Subcutaneous adipose tissue (tissue), 4 donors: Measurements from ENCODE around the gene LEFTY2. TPM values are rescaled to one million over a fixed set of nuclear protein-coding genes. Genes with fewer than 3 reads are reported as not detected.

ENCODE experiments used
- total RNA-seq, 4 donors: library from RNA; depleted of rRNA; stranded (reverse); fragments of >200 nt; gene quantifications; one replicate each; pipeline ENCODE4 v1.1.0, GENCODE V29; 2016
- TF ChIP-seq, protein P1 (sequence below): fragments of 450-650 bp; IDR thresholded peaks from one replicate; pipeline ENCODE4 v1.5.1; 2016; ENCODE audit warnings: low read depth, mild to moderate bottlenecking, control low read depth, antibody characterized with exemption, moderate library complexity

The LEFTY2 gene, protein sequence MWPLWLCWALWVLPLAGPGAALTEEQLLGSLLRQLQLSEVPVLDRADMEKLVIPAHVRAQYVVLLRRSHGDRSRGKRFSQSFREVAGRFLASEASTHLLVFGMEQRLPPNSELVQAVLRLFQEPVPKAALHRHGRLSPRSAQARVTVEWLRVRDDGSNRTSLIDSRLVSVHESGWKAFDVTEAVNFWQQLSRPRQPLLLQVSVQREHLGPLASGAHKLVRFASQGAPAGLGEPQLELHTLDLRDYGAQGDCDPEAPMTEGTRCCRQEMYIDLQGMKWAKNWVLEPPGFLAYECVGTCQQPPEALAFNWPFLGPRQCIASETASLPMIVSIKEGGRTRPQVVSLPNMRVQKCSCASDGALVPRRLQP
- 1 to 10 TPM in 1 of 4 donors, under 1 TPM in 2, not detected in 1; 0.44 to 1.1 (median 0.57) TPM for total RNA-seq

DNA sequence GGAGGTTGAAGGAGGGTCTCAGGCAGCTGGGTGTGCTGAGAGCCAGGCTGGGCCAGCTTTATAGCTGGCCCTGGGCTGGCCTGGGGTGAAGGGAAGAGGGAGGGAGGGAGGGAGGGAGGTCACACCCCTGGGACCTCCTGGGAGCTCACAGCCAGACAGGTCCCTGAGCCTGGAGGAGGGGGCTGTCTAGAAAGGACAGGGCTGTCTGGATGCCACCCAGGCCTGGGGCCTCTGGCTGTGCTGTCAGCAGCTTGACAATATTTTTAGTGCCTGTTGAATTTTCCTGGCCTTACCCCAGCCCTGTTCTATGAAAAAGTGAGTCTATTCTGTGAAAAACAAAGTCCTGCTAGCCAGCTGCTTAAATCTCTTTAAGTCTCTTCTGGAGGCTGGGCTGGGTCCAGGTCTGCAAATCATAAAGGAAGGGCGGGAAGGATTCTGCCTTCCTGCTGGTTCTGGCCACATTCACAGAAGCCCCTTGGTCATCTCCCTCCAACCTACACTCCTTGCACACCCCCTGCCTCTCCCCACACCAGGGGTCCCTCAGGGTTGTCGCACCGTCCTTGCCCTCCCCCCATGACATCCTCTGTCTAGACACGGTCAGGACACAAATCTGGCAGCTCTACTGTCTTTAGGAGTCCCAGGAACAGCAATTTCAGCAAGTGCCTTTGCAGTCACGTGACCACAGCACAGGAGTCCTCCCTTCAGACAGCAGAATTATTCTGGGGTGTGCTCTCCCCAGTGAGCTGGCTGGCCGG is at the start of gene LEFTY2:
Gene LEFTY2 (minus strand): TSS at position 34 of the 755 bp plus-strand sequence. CDS start 80 bp downstream, outside the sequence.
- TF ChIP-seq, protein P1, sequence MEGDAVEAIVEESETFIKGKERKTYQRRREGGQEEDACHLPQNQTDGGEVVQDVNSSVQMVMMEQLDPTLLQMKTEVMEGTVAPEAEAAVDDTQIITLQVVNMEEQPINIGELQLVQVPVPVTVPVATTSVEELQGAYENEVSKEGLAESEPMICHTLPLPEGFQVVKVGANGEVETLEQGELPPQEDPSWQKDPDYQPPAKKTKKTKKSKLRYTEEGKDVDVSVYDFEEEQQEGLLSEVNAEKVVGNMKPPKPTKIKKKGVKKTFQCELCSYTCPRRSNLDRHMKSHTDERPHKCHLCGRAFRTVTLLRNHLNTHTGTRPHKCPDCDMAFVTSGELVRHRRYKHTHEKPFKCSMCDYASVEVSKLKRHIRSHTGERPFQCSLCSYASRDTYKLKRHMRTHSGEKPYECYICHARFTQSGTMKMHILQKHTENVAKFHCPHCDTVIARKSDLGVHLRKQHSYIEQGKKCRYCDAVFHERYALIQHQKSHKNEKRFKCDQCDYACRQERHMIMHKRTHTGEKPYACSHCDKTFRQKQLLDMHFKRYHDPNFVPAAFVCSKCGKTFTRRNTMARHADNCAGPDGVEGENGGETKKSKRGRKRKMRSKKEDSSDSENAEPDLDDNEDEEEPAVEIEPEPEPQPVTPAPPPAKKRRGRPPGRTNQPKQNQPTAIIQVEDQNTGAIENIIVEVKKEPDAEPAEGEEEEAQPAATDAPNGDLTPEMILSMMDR, result no peak

DNA sequence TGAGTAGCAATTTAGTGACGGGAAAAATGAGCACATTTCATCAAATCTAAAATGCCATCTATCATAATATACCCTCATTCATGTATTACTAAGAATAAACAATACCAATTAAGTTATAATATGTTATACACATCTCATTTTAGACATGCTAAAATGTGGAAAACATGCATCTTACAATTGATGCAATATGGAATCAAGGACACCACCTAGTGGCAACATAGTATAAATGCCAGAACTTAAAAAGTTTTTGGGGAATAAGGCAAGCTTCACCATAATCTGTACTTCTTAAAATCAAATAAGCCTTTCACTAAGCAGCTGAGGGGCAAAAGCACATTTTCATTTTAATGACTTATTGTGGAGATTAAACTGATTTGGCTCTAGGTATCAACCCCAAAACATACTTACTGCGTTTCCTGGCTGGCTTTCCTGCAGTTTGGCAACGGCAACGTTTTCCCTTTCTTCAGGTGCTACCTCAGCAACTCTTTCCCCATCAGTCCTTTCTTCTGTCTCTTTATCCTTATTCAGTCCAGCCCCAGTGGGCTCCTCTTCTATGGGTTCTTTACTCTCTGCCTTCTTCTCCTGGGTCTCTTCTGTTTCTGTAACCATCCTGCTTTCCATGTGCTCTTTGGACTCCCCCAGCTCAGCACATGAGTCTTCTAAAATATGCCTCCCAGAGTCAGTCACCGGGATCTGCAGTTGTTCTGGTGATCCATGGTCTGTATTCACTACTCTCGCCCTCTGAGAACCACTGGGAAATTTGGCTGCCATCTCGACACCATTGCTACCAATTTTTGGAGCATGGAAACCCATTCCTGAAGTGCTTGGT is 46.7 kb upstream of the LEFTY2 start:
- TF ChIP-seq, protein P1, result no peak

DNA sequence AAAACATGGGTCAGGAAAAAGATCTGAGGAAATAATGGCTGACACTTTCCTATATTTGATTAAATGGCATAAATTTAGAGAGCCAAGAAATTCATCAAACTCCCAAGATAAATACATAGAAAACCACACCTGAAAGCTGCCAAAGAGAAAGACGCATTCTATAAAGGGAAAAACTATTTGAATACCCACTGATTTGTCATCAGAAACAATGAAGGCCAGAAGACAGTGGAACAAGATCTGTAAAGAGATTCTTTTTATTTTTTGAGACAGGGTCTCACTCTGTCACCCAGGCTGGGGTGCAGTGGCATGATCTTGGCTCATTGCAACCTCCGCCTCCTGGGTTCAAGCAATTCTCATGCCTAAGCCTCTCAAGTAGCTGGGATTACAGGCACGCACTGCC is 40.7 kb upstream of the LEFTY2 start:
- TF ChIP-seq, protein P1, result no peak

DNA sequence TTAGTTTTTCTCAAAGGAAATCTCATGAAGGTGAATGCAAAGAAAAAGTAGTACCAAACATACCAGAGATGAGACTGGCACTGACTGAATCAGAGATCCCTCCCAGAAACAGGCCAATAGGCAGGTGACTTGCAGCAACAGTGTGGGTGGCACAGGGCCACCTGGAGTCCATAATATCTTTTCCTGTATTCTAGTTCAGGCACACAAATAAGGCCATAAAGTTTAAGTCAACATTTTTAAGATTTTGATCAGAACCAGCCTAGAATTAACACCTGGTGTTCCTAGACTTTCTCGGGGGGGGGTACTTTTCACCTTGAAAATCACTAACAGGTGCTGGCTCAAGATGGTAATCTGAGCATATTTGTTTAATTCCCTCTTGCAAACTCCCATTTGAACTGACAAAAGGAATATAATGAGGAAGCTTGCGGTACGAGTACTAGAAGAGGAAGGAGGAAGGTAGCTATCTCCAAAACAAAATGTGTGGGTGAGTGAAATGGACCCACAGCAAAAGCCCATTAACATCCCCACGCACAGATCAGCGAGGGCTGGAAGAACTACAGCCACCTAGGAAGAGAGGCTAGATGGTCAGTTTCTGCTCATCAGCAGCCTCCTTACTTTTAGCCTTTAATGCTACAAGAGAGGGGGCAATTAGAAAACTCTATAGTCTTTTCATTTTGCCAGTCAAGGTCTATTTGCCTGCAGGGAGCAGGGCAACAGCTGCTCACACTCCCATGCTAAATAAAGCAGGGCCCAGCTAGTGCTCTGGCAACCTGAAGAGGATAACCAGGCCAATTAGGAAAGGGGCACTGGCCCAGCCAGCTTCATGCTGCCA is 39.2 kb upstream of the LEFTY2 start:
- TF ChIP-seq, protein P1, result no peak

DNA sequence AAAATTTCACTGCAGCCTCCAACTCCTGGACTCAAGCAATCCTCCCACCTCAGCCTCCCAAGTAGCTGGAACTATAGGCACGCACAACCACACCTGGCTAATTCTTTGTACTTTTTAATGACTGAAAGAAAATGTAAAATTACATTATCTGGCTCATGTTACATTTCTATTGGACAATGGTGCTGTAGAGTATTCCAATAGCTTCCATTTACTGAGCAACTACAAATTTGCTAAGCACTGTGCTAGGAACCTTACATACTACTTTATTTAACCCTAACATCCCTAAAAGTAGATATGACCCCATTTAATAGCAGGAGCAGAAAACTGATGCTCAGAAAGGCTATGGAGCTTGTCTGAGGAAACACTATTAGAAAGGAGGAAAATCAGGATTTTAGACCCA is 38.4 kb upstream of the LEFTY2 start:
- TF ChIP-seq, protein P1, result no peak

DNA sequence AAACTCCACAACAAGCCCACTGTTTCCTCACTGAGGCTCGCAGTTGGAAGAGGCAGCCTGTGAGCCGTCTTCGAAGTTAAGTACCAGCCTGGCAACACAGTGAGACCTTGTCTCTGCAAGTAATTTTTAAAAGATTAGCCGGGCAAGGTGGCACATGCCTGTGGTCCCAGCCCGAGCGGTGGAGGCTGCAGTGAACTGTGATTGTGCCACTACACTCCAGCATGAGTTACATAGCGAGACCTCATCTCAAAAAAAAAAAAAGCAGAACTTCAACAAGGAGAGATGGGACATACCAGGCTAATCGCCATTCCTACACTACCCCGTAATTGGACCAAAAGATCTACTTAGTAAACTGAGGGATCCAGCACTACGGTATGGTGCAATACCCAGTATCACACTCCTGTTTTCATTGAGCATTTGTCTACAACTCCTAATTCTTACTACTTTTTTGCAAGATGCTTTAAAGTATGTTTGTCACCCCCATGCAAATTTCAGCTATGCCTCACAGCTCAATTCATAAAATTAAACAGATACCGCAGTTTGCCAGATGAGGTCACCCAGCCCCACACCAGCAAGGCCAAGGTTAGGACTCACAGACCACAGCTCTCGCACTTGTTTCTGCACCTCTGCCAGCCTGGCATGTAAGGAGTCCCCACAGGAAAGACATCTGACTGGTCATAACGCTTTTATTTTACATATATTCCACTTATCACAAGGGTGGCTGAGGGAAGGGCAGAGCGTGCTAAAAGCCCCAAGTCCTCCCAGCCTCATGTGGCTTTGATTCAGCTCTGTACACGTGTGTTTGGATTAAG is 37.1 kb upstream of the LEFTY2 start:
- TF ChIP-seq, protein P1, result no peak
